Keratinocyte (primary cell): ENCODE results near the gene OR2F1. TPM values are rescaled to one million over a fixed set of nuclear protein-coding genes. Genes with fewer than 3 reads are reported as not detected.

Experiments
- DNase-seq: peaks from one replicate; pipeline ENCODE4 v3.0.0-alpha.2; 2011; ENCODE audit warnings: low read depth, missing footprints, low spot score
- FAIRE-seq: peaks from 2 replicates; lab custom pipeline; 2011; peaks lifted over from hg19 to GRCh38; lab: Jason Lieb, UNC
- H2AFZ ChIP-seq: 2 replicates; pipeline ENCODE4 v1.6.0; 2012; ENCODE audit warnings: low read length, control low read depth, inconsistent platforms; ENCODE audit not compliant: control insufficient read depth
- H3K27ac ChIP-seq: 2 replicates; pipeline ENCODE4 v1.5.1; 2011; ENCODE audit warnings: low read length; ENCODE audit not compliant: control insufficient read depth, insufficient read depth
- H3K27me3 ChIP-seq: 3 replicates; pipeline ENCODE4 v1.6.0; 2011; ENCODE audit warnings: low read length; ENCODE audit not compliant: control insufficient read depth, insufficient read depth; ENCODE audit errors: extremely low read depth
- H3K36me3 ChIP-seq, 2 experiments: 2 replicates in 1 of 2; 3 replicates in 1 of 2; pipeline ENCODE4 v1.5.1; 2011; ENCODE audit warnings: low read length in 2 of 2, mild to moderate bottlenecking in 1 of 2; ENCODE audit not compliant: control insufficient read depth in 2 of 2, insufficient read depth in 2 of 2; ENCODE audit errors: extremely low read depth in 1 of 2
- H3K4me1 ChIP-seq: 3 replicates; pipeline ENCODE4 v1.5.1; 2011; ENCODE audit warnings: low read length; ENCODE audit not compliant: control insufficient read depth, insufficient read depth; ENCODE audit errors: extremely low read depth
- H3K4me2 ChIP-seq: 3 replicates; pipeline ENCODE4 v1.6.0; 2011; ENCODE audit warnings: low read depth, low read length; ENCODE audit not compliant: control insufficient read depth, insufficient read depth; ENCODE audit errors: extremely low read depth
- H3K4me3 ChIP-seq, 3 experiments: fragments of 200-600 bp in 1 of 3; sonication (generic) in 1 of 3; 2 replicates in 2 of 3; 3 replicates in 1 of 3; pipeline ENCODE4 v1.5.1; 2011 to 2016; ENCODE audit warnings: low read length in 3 of 3, mild to moderate bottlenecking in 3 of 3, control low read depth in 2 of 3, inconsistent platforms in 1 of 3, low read depth in 1 of 3, mixed read lengths in 1 of 3, mixed run types in 1 of 3, moderate library complexity in 1 of 3; ENCODE audit not compliant: control insufficient read depth in 2 of 3, insufficient read depth in 2 of 3; ENCODE audit errors: extremely low read depth in 1 of 3
- H3K79me2 ChIP-seq: 2 replicates; pipeline ENCODE4 v1.6.0; 2012; ENCODE audit warnings: low read length; ENCODE audit not compliant: control insufficient read depth, insufficient read depth
- H3K9ac ChIP-seq: 3 replicates; pipeline ENCODE4 v1.6.0; 2011; ENCODE audit warnings: low read length; ENCODE audit not compliant: control insufficient read depth, insufficient read depth; ENCODE audit errors: extremely low read depth
- H3K9me1 ChIP-seq: 3 replicates; pipeline ENCODE4 v1.6.0; 2011; ENCODE audit warnings: low read length; ENCODE audit not compliant: control insufficient read depth, insufficient read depth; ENCODE audit errors: extremely low read depth
- H3K9me3 ChIP-seq: 2 replicates; pipeline ENCODE4 v1.5.1; 2012; ENCODE audit warnings: low read depth, low read length; ENCODE audit not compliant: control insufficient read depth
- H4K20me1 ChIP-seq: 3 replicates; pipeline ENCODE4 v1.6.0; 2011; ENCODE audit warnings: low read length; ENCODE audit not compliant: control insufficient read depth, insufficient read depth; ENCODE audit errors: extremely low read depth
- CTCF ChIP-seq, 3 experiments: IDR thresholded peaks in 1 of 3; conservative IDR thresholded peaks in 1 of 3; optimal IDR thresholded peaks in 1 of 3; 2 replicates in 2 of 3; 3 replicates in 1 of 3; pipeline versions ENCODE3 to v1.5.1; 2011; ENCODE audit warnings: low read length in 3 of 3, mild to moderate bottlenecking in 3 of 3, moderate library complexity in 2 of 3, control low read depth in 1 of 3, inconsistent platforms in 1 of 3; ENCODE audit not compliant: insufficient read depth in 2 of 3; ENCODE audit errors: extremely low read depth in 1 of 3
- EZH2 ChIP-seq: IDR thresholded peaks from one replicate; pipeline ENCODE4 v1.6.1; 2012; ENCODE audit warnings: inconsistent platforms, mild to moderate bottlenecking, low read length, moderate library complexity
- dilution Hi-C: fragments of 300-500 bp; cut with MboI; formaldehyde crosslinking; loops from one replicate; pipeline ENCODE4 v1.7.0; 2020; ENCODE audit warnings: low sequenced_read_pairs; ENCODE audit not compliant: extremely low pct_ligation_motif_present
- polyA plus RNA-seq, 5 experiments: library from polyadenylated mRNA; depleted of rRNA in 3 of 5; stranded (reverse) in 3 of 5; stranded (forward) in 1 of 5; unstranded in 1 of 5; fragments of >200 nt; gene quantifications; 1 replicate in 1 of 5; 2 replicates in 3 of 5; 3 replicates in 1 of 5; pipeline versions ENCODE4 v1.2.1 to v1.2.3, GENCODE V29; 2011 to 2012; ENCODE audit warnings: missing spikeins in 2 of 5, low read depth in 1 of 5, low replicate concordance in 1 of 5

The OR2F1 gene
- polyA plus RNA-seq, 1 donor (not counting 4 experiments of a cell fraction or from before 2014, with no cell fraction given) = not detected

- dilution Hi-C loops = no loop called here
- no peak for FAIRE-seq
- TF ChIP-seq CTCF (optimal IDR thresholded peaks at IDR 0.05 in 1 of 3, IDR thresholded peaks at IDR 0.05 in 1 of 3, conservative IDR thresholded peaks at IDR 0.05 in 1 of 3; ENCODE audit: extremely low read depth in 1 of 3, insufficient read depth in 2 of 3, low read length in 3 of 3) = no peak
- TF ChIP-seq EZH2 = no peak
These were observed 1.2 kb upstream of the OR2F1 start for GRCh38 chr7:143953421-143953820.

DNA sequence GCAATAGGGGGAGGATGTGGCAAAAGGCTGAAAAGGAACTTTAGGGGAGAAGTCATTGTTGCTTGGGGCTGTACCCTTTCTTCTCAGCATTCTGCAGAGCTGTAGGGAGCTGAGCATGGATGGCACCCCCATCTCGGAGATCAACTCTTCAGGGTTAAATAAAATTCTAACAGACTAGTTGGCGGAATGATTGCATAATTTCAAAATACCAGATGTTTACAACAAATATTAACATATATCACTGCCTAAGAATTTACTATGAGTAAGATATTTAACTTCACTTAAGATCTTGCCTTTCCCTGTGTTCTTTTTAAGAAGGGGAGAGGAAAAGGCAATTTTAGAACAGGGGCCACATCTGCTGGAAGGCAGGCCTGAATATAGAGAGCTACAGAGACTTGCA is 509 bp upstream of the OR2F1 start:
- Histone ChIP-seq H3K9me3 (no peaks in the 10 kb centered on the region), H3K36me3 (no peaks in the 10 kb centered on the region), H3K79me2 (no peaks in the 10 kb centered on the region), H3K9me1 (no peaks in the 10 kb centered on the region), H3K27ac (no peak overlapping the region), H2AFZ (no peak overlapping the region), H3K27me3 (no peaks in the 10 kb centered on the region), H3K4me2 (no peak overlapping the region), H3K4me1 (no peaks in the 10 kb centered on the region), H3K4me3 (no peak overlapping the region), H3K9ac (no peak overlapping the region), H4K20me1 (no peaks in the 10 kb centered on the region)
- dilution Hi-C loops = no loop called here
- no peak for TF ChIP-seq CTCF (optimal IDR thresholded peaks at IDR 0.05 in 1 of 3, IDR thresholded peaks at IDR 0.05 in 1 of 3, conservative IDR thresholded peaks at IDR 0.05 in 1 of 3; ENCODE audit: extremely low read depth in 1 of 3, insufficient read depth in 2 of 3, low read length in 3 of 3)
- TF ChIP-seq EZH2 = no peak
- no peak for FAIRE-seq
- DNase-seq = no peak

More at GRCh38 chr7:143953421-143953820, 1.2 kb upstream of the OR2F1 start:
- Histone ChIP-seq H3K9me3 (no peaks in the 10 kb centered on the region), H3K9ac (no peak overlapping the region), H3K4me2 (no peak overlapping the region), H3K36me3 (no peaks in the 10 kb centered on the region), H3K4me1 (no peaks in the 10 kb centered on the region), H2AFZ (no peak overlapping the region), H4K20me1 (no peaks in the 10 kb centered on the region), H3K4me3 (no peak overlapping the region), H3K27me3 (no peaks in the 10 kb centered on the region), H3K79me2 (no peaks in the 10 kb centered on the region), H3K9me1 (no peaks in the 10 kb centered on the region), H3K27ac (no peak overlapping the region)
- DNase-seq = no peak
